Endodermal cell (in vitro differentiated cells): ENCODE results near the gene SLC30A2. TPM values are rescaled to one million over a fixed set of nuclear protein-coding genes. Genes with fewer than 3 reads are reported as not detected.

Source experiments
- DNase-seq: peaks from one replicate; pipeline ENCODE4 v3.0.0-alpha.2; 2017
- H3K27ac ChIP-seq: 2 replicates; pipeline ENCODE4 v1.5.1; 2013; ENCODE audit warnings: mild to moderate bottlenecking, low read depth, low read length, moderate library complexity
- H3K27me3 ChIP-seq: 2 replicates; pipeline ENCODE4 v1.6.1; 2013; ENCODE audit warnings: mild to moderate bottlenecking, low read length, moderate library complexity; ENCODE audit not compliant: insufficient read depth, control insufficient read depth, poor library complexity, severe bottlenecking
- H3K36me3 ChIP-seq: 2 replicates; pipeline ENCODE4 v1.7.0; 2013; ENCODE audit warnings: mild to moderate bottlenecking, low read length, moderate library complexity; ENCODE audit not compliant: control insufficient read depth, insufficient read depth
- H3K4me1 ChIP-seq: one replicate; pipeline ENCODE4 v1.7.0; 2013; ENCODE audit warnings: low read length; ENCODE audit not compliant: control insufficient read depth, insufficient read depth
- H3K4me3 ChIP-seq: 2 replicates; pipeline ENCODE4 v1.5.1; 2013; ENCODE audit warnings: mild to moderate bottlenecking, low read length, moderate library complexity
- H3K9ac ChIP-seq: 2 replicates; pipeline ENCODE4 v1.6.1; 2013; ENCODE audit warnings: mild to moderate bottlenecking, low read length, moderate library complexity; ENCODE audit not compliant: poor library complexity, severe bottlenecking; ENCODE audit errors: extremely low read depth
- H3K9me3 ChIP-seq: 2 replicates; pipeline ENCODE4 v1.6.1; 2013; ENCODE audit warnings: mild to moderate bottlenecking, low read length, moderate library complexity; ENCODE audit not compliant: control insufficient read depth
- H3K27ac Mint-ChIP-seq: 2 replicates; pipeline ENCODE4 v1.8.0; 2020; ENCODE audit warnings: mixed read lengths
- H3K27me3 Mint-ChIP-seq: 2 replicates; pipeline ENCODE4 v1.8.0; 2021; ENCODE audit warnings: mild to moderate bottlenecking, mixed read lengths; ENCODE audit not compliant: insufficient read depth
- H3K36me3 Mint-ChIP-seq: 2 replicates; pipeline ENCODE4 v1.8.0; 2020; ENCODE audit warnings: low read depth, mixed read lengths
- H3K4me1 Mint-ChIP-seq: 2 replicates; pipeline ENCODE4 v1.8.0; 2020; ENCODE audit warnings: mixed read lengths
- H3K4me3 Mint-ChIP-seq: 2 replicates; pipeline ENCODE4 v1.8.0; 2020; ENCODE audit warnings: mild to moderate bottlenecking, moderate library complexity, mixed read lengths
- H3K9me3 Mint-ChIP-seq: 2 replicates; pipeline ENCODE4 v1.8.0; 2020; ENCODE audit warnings: mild to moderate bottlenecking, mixed read lengths
- WGBS, 2 experiments: methylation state at CpG; one replicate each; pipeline versions ENCODE4 v1.1.5 to v1.1.7; 2013; ENCODE audit warnings: missing lambda C conversion rate in 2 of 2, mixed read lengths in 1 of 2; ENCODE audit not compliant: insufficient coverage in 1 of 2, insufficient read length in 1 of 2; 5-methylcytosine and 5-hydroxymethylcytosine counted together
- total RNA-seq, 2 donors: library from RNA; stranded (reverse); fragmentation: NEBNext Ultra II Directional in 1 of 2; extraction: Animal tissue kit (Norgen Biotek cat#: 25700) in 1 of 2; gene quantifications; 2 replicates in 1 of 2; 3 replicates in 1 of 2; pipeline ENCODE4 v1.2.1, GENCODE V29; 2021
- TF ChIP-seq, protein P1 (sequence below): fragments of 200-600 bp; sonication (generic); conservative IDR thresholded peaks from 2 replicates; pipeline ENCODE4 v1.5.0; 2021; ENCODE audit warnings: antibody characterized with exemption, mild to moderate bottlenecking

Gene SLC30A2
- total RNA-seq, 2 donors from 2014 or later = not detected

GRCh38 chr1:26043765-26044164, 2.2 kb downstream of the SLC30A2 start:
- no peak for DNase-seq
- H3K27me3 Mint-ChIP-seq = peaks cover 73% of the 10 kb centered on the region
- no peaks in the 10 kb centered on the region for H3K36me3 Mint-ChIP-seq
- Histone ChIP-seq H3K9me3 (no peaks in the 10 kb centered on the region), H3K27me3 (peaks cover 78% of the 10 kb centered on the region), H3K36me3 (no peaks in the 10 kb centered on the region), H3K27ac (no peak overlapping the region), H3K9ac (no peak overlapping the region), H3K4me1 (peaks cover 3% of the 10 kb centered on the region), H3K4me3 (no peak overlapping the region)
- no peaks in the 10 kb centered on the region for H3K9me3 Mint-ChIP-seq
- WGBS, 2 experiments = 80 to 93% methylated on average over 2 of the region's 2 CpGs
- peaks cover 2% of the 10 kb centered on the region for H3K4me1 Mint-ChIP-seq
- no peak overlapping the region for H3K4me3 Mint-ChIP-seq
- H3K27ac Mint-ChIP-seq = no peak overlapping the region
- TF ChIP-seq, protein P1, sequence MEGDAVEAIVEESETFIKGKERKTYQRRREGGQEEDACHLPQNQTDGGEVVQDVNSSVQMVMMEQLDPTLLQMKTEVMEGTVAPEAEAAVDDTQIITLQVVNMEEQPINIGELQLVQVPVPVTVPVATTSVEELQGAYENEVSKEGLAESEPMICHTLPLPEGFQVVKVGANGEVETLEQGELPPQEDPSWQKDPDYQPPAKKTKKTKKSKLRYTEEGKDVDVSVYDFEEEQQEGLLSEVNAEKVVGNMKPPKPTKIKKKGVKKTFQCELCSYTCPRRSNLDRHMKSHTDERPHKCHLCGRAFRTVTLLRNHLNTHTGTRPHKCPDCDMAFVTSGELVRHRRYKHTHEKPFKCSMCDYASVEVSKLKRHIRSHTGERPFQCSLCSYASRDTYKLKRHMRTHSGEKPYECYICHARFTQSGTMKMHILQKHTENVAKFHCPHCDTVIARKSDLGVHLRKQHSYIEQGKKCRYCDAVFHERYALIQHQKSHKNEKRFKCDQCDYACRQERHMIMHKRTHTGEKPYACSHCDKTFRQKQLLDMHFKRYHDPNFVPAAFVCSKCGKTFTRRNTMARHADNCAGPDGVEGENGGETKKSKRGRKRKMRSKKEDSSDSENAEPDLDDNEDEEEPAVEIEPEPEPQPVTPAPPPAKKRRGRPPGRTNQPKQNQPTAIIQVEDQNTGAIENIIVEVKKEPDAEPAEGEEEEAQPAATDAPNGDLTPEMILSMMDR = no peak

DNA sequence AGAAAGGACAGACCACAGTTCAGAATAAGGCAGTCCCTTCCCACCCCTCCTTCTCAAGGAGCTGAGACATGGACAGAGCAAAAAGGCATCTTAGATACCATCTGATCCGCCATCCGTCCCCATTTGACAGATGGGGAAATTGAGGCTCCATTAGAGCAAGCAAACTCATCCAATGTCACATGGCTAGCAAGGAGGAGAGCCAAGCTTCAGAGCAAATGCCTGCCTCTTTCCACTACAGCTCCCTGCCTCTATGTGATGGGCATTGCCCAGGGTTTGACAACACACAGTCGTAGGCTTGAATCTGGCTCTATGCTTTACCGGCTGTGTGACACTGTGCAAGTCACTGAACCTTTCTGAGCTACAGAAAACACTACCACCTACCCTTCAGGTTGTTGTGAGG, 3.9 kb downstream of the SLC30A2 start:
- Mint-ChIP-seq H3K27ac (no peak overlapping the region), H3K36me3 (no peaks in the 10 kb centered on the region), H3K9me3 (no peaks in the 10 kb centered on the region), H3K4me1 (peaks cover 2% of the 10 kb centered on the region), H3K4me3 (no peak overlapping the region), H3K27me3 (peaks cover 57% of the 10 kb centered on the region)
- no peaks in the 10 kb centered on the region for H3K9me3 ChIP-seq
- H3K9ac ChIP-seq = no peak overlapping the region
- no peak overlapping the region for H3K27ac ChIP-seq
- no peak for DNase-seq
- no peaks in the 10 kb centered on the region for H3K36me3 ChIP-seq
- no peak overlapping the region for H3K4me3 ChIP-seq
- H3K4me1 ChIP-seq = peaks cover 3% of the 10 kb centered on the region
- TF ChIP-seq, protein P1 = no peak
- peaks cover 60% of the 10 kb centered on the region for H3K27me3 ChIP-seq
- WGBS, 2 experiments = 82 to 100% methylated on average over 3 to 4 of the region's 4 CpGs

DNA sequence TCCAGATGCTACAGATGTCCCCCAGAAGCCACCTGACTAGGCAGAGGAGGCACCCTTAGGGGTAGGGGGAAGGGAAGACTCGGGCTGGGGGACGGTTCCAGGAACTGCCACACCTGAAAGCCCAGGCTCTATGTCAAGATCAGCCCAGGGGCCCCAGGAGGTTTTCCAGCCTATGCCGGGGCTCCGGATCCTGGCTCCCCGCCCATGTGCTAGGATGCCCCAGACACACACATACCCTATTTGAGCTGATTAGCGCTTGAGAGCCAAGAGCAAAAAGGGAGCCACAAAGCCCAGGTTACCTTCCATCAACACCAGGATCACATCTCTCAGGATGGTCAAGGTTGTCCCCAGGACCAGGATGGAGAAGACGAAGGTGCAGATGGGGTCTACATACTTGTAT, 4.5 kb downstream of the SLC30A2 start:
- Mint-ChIP-seq H3K27ac (no peak overlapping the region), H3K36me3 (no peaks in the 10 kb centered on the region), H3K9me3 (no peaks in the 10 kb centered on the region), H3K4me1 (peaks cover 2% of the 10 kb centered on the region), H3K27me3 (peaks cover 57% of the 10 kb centered on the region), H3K4me3 (no peak overlapping the region)
- no peak overlapping the region for H3K27ac ChIP-seq
- TF ChIP-seq, protein P1 = no peak
- H3K27me3 ChIP-seq = peaks cover 60% of the 10 kb centered on the region
- H3K4me1 ChIP-seq = peaks cover 1% of the 10 kb centered on the region
- DNase-seq = no peak
- 87 to 91% methylated on average over 6 to 7 of the region's 7 CpGs for WGBS, 2 experiments
- no peaks in the 10 kb centered on the region for H3K36me3 ChIP-seq
- H3K9ac ChIP-seq = no peak overlapping the region
- H3K9me3 ChIP-seq = no peaks in the 10 kb centered on the region
- H3K4me3 ChIP-seq = no peak overlapping the region
